ENCODE measurements around the gene MAD1L1.

Gene MAD1L1

GRCh38 chr7:2100278-2101208 is 132.2 kb downstream of the MAD1L1 start:
- no peak for DNase-seq

- no peak for DNase-seq
Measured at GRCh38 chr7:2099048-2099957, 133.4 kb downstream of the MAD1L1 start.

- DNase-seq, result no peak
Measured at GRCh38 chr7:2098496-2098895, 134.2 kb downstream of the MAD1L1 start.

GRCh38 chr7:2098056-2098455 is 134.7 kb downstream of the MAD1L1 start:
- no peak for DNase-seq

GRCh38 chr7:2097492-2097891 is 135.3 kb downstream of the MAD1L1 start:
- DNase-seq, result no peak

GRCh38 chr7:2096692-2097387 is 135.9 kb downstream of the MAD1L1 start:
- no peak for DNase-seq

GRCh38 chr7:2095436-2095835 is 137.3 kb downstream of the MAD1L1 start:
- DNase-seq, result no peak

GRCh38 chr7:2094454-2095045 is 138.2 kb downstream of the MAD1L1 start:
- DNase-seq, result no peak

- no peak for DNase-seq
Measured at GRCh38 chr7:2093843-2094220, 138.9 kb downstream of the MAD1L1 start.

GRCh38 chr7:2093215-2093842 is 139.4 kb downstream of the MAD1L1 start:
- no peak for DNase-seq

- no peak for DNase-seq
Measured at GRCh38 chr7:2092279-2092678, 140.5 kb downstream of the MAD1L1 start.

- no peak for DNase-seq
Measured at GRCh38 chr7:2090526-2091520, 141.9 kb downstream of the MAD1L1 start.

GRCh38 chr7:2088801-2089200 is 143.9 kb downstream of the MAD1L1 start:
- no peak for DNase-seq

GRCh38 chr7:2087744-2088143 is 145.0 kb downstream of the MAD1L1 start:
- DNase-seq, result no peak

GRCh38 chr7:2086229-2086628 is 146.5 kb downstream of the MAD1L1 start:
- DNase-seq, result no peak

- no peak for DNase-seq
Measured at GRCh38 chr7:2085804-2086203, 146.9 kb downstream of the MAD1L1 start.

- no peak for DNase-seq
Measured at GRCh38 chr7:2084781-2085505, 147.8 kb downstream of the MAD1L1 start.

GRCh38 chr7:2084331-2084730 is 148.4 kb downstream of the MAD1L1 start:
- no peak for DNase-seq

- DNase-seq, result no peak
Measured at GRCh38 chr7:2083362-2083761, 149.4 kb downstream of the MAD1L1 start.

Measured in left hindlimb (tissue), 1 donor.